Loucy (cell line): ENCODE measurements around the gene VWA1.
"Not testable (repeated sequence)": the region's sequence is repeated elsewhere in the genome, so short reads cannot be mapped to it uniquely, and the experiment has no call there.

Experiments
- EZH2phosphoT487 ChIP-seq: fragments of 200-600 bp; IDR thresholded peaks from 2 replicates; pipeline ENCODE4 v1.6.1; 2018; ENCODE audit warnings: antibody characterized with exemption, mild to moderate bottlenecking, moderate library complexity, borderline replicate concordance
- TF ChIP-seq, protein P1 (sequence below): fragments of 200-600 bp; sonication (generic); conservative IDR thresholded peaks from 2 replicates; pipeline ENCODE4 v1.5.1; 2014; ENCODE audit warnings: mild to moderate bottlenecking, antibody characterized with exemption, low read length

DNA sequence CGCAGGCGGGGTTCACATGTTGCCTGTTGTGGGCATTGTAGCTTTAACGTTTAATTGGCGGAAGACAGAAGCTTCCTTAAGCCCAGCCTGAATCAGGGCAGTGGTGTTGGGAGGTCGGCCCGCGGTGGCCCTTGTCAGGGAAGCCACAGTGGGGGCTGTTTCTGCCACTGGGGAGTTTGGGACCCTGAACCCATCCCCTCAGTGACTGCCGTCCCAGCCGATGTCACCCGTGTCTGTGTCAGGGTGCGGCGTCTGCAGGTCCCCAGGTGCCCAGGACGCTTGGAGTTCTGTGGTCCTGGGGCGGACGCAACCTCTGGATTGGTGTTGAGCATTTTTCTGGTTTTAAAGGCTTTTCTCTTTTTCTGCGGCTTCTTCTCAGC is 45.0 kb downstream of the VWA1 start:
- TF ChIP-seq, protein P1, sequence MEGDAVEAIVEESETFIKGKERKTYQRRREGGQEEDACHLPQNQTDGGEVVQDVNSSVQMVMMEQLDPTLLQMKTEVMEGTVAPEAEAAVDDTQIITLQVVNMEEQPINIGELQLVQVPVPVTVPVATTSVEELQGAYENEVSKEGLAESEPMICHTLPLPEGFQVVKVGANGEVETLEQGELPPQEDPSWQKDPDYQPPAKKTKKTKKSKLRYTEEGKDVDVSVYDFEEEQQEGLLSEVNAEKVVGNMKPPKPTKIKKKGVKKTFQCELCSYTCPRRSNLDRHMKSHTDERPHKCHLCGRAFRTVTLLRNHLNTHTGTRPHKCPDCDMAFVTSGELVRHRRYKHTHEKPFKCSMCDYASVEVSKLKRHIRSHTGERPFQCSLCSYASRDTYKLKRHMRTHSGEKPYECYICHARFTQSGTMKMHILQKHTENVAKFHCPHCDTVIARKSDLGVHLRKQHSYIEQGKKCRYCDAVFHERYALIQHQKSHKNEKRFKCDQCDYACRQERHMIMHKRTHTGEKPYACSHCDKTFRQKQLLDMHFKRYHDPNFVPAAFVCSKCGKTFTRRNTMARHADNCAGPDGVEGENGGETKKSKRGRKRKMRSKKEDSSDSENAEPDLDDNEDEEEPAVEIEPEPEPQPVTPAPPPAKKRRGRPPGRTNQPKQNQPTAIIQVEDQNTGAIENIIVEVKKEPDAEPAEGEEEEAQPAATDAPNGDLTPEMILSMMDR, result not testable (repeated sequence)
- not testable (repeated sequence) for TF ChIP-seq EZH2phosphoT487
